ENCODE measurements around the gene GABRA1.

GRCh38 chr5:161850491-161850890 lies 2.6 kb downstream of the GABRA1 start:
- TF ChIP-seq, protein P1, sequence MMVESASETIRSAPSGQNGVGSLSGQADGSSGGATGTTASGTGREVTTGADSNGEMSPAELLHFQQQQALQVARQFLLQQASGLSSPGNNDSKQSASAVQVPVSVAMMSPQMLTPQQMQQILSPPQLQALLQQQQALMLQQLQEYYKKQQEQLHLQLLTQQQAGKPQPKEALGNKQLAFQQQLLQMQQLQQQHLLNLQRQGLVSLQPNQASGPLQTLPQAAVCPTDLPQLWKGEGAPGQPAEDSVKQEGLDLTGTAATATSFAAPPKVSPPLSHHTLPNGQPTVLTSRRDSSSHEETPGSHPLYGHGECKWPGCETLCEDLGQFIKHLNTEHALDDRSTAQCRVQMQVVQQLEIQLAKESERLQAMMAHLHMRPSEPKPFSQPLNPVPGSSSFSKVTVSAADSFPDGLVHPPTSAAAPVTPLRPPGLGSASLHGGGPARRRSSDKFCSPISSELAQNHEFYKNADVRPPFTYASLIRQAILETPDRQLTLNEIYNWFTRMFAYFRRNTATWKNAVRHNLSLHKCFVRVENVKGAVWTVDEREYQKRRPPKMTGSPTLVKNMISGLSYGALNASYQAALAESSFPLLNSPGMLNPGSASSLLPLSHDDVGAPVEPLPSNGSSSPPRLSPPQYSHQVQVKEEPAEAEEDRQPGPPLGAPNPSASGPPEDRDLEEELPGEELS (CRISPR knock-in tag; IDR thresholded peaks at IDR 0.05): no peak
- TF ChIP-seq, protein P2, sequence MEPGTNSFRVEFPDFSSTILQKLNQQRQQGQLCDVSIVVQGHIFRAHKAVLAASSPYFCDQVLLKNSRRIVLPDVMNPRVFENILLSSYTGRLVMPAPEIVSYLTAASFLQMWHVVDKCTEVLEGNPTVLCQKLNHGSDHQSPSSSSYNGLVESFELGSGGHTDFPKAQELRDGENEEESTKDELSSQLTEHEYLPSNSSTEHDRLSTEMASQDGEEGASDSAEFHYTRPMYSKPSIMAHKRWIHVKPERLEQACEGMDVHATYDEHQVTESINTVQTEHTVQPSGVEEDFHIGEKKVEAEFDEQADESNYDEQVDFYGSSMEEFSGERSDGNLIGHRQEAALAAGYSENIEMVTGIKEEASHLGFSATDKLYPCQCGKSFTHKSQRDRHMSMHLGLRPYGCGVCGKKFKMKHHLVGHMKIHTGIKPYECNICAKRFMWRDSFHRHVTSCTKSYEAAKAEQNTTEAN (CRISPR knock-in tag; IDR thresholded peaks at IDR 0.05): no peak
- TF ChIP-seq, protein P3, sequence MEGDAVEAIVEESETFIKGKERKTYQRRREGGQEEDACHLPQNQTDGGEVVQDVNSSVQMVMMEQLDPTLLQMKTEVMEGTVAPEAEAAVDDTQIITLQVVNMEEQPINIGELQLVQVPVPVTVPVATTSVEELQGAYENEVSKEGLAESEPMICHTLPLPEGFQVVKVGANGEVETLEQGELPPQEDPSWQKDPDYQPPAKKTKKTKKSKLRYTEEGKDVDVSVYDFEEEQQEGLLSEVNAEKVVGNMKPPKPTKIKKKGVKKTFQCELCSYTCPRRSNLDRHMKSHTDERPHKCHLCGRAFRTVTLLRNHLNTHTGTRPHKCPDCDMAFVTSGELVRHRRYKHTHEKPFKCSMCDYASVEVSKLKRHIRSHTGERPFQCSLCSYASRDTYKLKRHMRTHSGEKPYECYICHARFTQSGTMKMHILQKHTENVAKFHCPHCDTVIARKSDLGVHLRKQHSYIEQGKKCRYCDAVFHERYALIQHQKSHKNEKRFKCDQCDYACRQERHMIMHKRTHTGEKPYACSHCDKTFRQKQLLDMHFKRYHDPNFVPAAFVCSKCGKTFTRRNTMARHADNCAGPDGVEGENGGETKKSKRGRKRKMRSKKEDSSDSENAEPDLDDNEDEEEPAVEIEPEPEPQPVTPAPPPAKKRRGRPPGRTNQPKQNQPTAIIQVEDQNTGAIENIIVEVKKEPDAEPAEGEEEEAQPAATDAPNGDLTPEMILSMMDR (IDR thresholded peaks at IDR 0.05): no peak
- TF ChIP-seq, protein P4, sequence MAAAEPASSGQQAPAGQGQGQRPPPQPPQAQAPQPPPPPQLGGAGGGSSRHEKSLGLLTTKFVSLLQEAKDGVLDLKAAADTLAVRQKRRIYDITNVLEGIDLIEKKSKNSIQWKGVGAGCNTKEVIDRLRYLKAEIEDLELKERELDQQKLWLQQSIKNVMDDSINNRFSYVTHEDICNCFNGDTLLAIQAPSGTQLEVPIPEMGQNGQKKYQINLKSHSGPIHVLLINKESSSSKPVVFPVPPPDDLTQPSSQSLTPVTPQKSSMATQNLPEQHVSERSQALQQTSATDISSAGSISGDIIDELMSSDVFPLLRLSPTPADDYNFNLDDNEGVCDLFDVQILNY (CRISPR knock-in tag; IDR thresholded peaks at IDR 0.05): no peak
- TF ChIP-seq MXD4 (CRISPR knock-in tag; IDR thresholded peaks at IDR 0.05; ENCODE audit: borderline replicate concordance): no peak
- no peak for TF ChIP-seq NFYB (CRISPR knock-in tag; conservative IDR thresholded peaks at IDR 0.05; ENCODE audit: low read depth)
